Prostate gland (tissue), 2 donors: ENCODE results near the gene NDUFC2. TPM values are rescaled to one million over a fixed set of nuclear protein-coding genes. Genes with fewer than 3 reads are reported as not detected.

ENCODE experiments used
- DNase-seq: peaks from one replicate; pipeline ENCODE4 v3.0.0-alpha.2; 2019; ENCODE audit warnings: low spot score
- H3K27ac ChIP-seq, 2 donors: fragments of 200-600 bp; sonication (generic); 2 replicates each; pipeline ENCODE4 v1.5.1; 2017 to 2019
- H3K27me3 ChIP-seq: fragments of 200-600 bp; sonication (generic); replicated peaks from 2 replicates; pipeline ENCODE4 v1.5.1; 2019; ENCODE audit not compliant: insufficient read depth
- H3K36me3 ChIP-seq, 2 donors: fragments of 200-600 bp; sonication (generic); 1 replicate in 1 of 2; 2 replicates in 1 of 2; pipeline versions ENCODE4 v1.5.1 to v1.8.1; 2017 to 2019
- H3K4me1 ChIP-seq: fragments of 200-600 bp; sonication (generic); replicated peaks from 2 replicates; pipeline ENCODE4 v1.5.1; 2019
- H3K4me3 ChIP-seq, 2 donors: fragments of 200-600 bp; sonication (generic); 2 replicates each; pipeline ENCODE4 v1.5.1; 2017 to 2019
- H3K9me3 ChIP-seq: fragments of 200-600 bp; sonication (generic); 2 replicates; pipeline ENCODE4 v1.5.1; 2017
- POLR2A ChIP-seq: fragments of 450-650 bp; IDR thresholded peaks from one replicate; pipeline ENCODE4 v1.6.1; 2016; ENCODE audit warnings: antibody characterized with exemption, mild to moderate bottlenecking
- POLR2AphosphoS5 ChIP-seq: sonication (generic); formaldehyde crosslinking; IDR thresholded peaks from one replicate; pipeline ENCODE4 v1.6.1; 2017; ENCODE audit warnings: antibody characterized with exemption
- WGBS: methylation state at CpG from one replicate; pipeline ENCODE4 v1.1.5; 2018; 5-methylcytosine and 5-hydroxymethylcytosine counted together
- intact Hi-C: fragments of 100-400 bp; cut with DNase I; formaldehyde crosslinking; loops from one replicate; pipeline ENCODE4 v1.14.2; 2022
- total RNA-seq, 2 donors: library from RNA; depleted of rRNA; stranded (reverse); fragments of >200 nt; gene quantifications; one replicate each; pipeline ENCODE4 v1.1.0, GENCODE V29; 2016
- TF ChIP-seq, protein P1 (sequence below), 4 experiments: fragments of 200-600 bp in 2 of 4; fragments of 450-650 bp in 2 of 4; sonication (generic) in 2 of 4; IDR thresholded peaks; 1 replicate in 3 of 4; 2 replicates in 1 of 4; pipeline ENCODE4 v1.5.1; 2016 to 2019; ENCODE audit warnings: antibody characterized with exemption in 4 of 4, mild to moderate bottlenecking in 2 of 4, moderate library complexity in 2 of 4

NDUFC2 gene
- total RNA-seq, 2 donors from 2014 or later, result 119 to 193 TPM

DNA sequence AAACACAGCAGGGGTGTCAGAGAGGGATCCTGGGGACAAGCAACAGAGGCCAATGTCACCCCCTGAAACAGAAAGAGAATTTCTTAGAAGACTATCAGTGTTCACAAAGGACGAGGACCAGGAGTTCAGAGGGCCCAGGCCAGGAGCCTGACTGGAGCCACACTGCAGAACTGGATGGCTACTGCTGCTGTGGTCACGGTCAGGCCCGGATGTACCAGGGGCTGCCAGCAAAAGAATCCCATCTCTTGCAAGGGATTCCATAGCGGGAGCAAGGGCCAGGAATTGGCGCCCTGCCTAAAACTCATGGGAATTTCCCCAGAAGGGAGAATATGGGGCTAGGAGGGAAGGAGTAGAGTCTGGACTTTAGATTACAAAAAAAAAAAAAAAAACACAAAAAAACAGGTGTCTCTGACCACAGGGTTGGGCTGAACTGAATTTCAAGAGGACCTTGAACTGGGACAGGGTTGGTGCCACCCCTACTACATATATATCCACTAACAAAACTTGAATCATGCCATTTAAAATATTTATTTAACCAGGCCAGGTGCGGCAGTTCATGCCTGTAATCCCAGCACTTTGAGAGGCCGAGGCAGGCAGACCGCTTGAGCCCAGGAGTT is 40.9 kb downstream of the NDUFC2 start:
- no peaks in the 10 kb centered on the region for H3K27me3 ChIP-seq
- no peak for TF ChIP-seq POLR2AphosphoS5
- TF ChIP-seq POLR2A, result no peak
- TF ChIP-seq, protein P1, sequence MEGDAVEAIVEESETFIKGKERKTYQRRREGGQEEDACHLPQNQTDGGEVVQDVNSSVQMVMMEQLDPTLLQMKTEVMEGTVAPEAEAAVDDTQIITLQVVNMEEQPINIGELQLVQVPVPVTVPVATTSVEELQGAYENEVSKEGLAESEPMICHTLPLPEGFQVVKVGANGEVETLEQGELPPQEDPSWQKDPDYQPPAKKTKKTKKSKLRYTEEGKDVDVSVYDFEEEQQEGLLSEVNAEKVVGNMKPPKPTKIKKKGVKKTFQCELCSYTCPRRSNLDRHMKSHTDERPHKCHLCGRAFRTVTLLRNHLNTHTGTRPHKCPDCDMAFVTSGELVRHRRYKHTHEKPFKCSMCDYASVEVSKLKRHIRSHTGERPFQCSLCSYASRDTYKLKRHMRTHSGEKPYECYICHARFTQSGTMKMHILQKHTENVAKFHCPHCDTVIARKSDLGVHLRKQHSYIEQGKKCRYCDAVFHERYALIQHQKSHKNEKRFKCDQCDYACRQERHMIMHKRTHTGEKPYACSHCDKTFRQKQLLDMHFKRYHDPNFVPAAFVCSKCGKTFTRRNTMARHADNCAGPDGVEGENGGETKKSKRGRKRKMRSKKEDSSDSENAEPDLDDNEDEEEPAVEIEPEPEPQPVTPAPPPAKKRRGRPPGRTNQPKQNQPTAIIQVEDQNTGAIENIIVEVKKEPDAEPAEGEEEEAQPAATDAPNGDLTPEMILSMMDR (IDR thresholded peaks at IDR 0.05), result no peak
- intact Hi-C loops, result no loop called here
- H3K9me3 ChIP-seq, result no peaks in the 10 kb centered on the region
- H3K4me3 ChIP-seq, result no peak overlapping the region
- DNase-seq, result no peak
- H3K4me1 ChIP-seq, result no peaks in the 10 kb centered on the region
- H3K36me3 ChIP-seq, result no peaks in the 10 kb centered on the region
- no peak overlapping the region for H3K27ac ChIP-seq
- WGBS, result 83% methylated on average over 8 of the region's 8 CpGs

DNA sequence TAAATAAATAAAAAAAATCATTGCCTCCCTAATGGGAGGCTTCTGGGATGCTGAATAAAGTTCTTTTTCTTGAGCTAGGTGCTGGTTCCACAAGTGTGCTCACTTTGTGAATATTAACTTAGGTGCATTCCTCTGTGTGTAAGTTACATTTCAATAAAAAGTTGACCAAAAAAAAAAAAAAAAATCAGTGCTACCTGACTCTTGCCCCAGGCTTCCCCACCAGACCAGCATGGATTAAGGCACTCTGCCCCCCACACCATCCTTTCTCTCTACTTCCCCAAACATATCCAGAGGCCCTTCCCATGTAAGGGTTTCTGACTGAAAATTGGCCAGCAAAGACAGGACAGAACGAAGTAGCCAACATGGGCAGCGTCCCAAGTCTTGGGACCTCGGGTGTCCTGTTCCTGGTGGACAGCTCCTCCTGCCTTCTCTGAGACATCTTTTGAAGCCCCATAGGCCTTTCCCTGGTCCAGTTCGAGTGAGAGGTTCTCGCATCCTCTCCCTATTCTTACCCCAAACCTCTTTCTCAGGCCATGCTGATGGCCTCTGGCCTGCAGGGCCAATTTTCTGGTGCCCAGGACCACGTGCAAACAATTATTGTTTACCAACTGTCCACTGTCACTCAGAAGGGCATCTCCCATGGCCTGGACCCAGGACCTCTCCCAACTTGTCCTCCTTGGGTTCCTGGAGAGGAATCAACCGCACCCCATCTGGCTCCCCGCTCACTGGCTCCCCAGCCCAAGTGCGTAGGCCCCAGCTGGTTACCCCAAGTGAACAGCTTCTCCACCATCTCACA is 41.6 kb downstream of the NDUFC2 start:
- intact Hi-C loops, result no loop called here
- no peak overlapping the region for H3K27ac ChIP-seq

DNA sequence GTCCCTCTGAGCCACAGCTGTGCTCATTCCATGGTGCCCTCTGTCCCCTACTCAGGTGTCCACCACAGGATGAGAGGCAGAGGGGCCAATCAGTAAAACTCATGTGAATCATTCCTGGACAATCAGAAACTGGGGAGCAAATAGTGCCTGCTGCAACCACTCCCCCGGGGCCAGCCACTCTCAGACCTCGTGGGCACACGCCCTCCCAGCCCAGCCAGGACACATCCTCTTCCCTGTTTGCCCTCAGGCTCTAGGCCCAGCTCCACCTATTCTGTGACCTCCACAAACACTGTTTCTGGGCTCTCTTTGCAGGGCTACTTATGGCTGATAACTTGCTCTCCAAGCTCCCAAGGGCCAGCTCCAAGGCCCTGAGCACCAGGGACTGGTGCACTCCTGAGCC is 42.6 kb downstream of the NDUFC2 start:
- H3K27me3 ChIP-seq, result no peaks in the 10 kb centered on the region
- intact Hi-C loops, result no loop called here
- H3K9me3 ChIP-seq, result no peaks in the 10 kb centered on the region
- no peaks in the 10 kb centered on the region for H3K36me3 ChIP-seq
- no peak for DNase-seq
- no peak overlapping the region for H3K27ac ChIP-seq
- no peak for TF ChIP-seq POLR2A
- TF ChIP-seq POLR2AphosphoS5, result no peak
- TF ChIP-seq, protein P1 (IDR thresholded peaks at IDR 0.05), result no peak
- no peaks in the 10 kb centered on the region for H3K4me1 ChIP-seq
- no peak overlapping the region for H3K4me3 ChIP-seq
- 34% methylated on average over 3 of the region's 3 CpGs for WGBS

More for the DNA sequence above, 41.6 kb downstream of the NDUFC2 start:
- H3K9me3 ChIP-seq, result no peaks in the 10 kb centered on the region
- H3K4me1 ChIP-seq, result no peaks in the 10 kb centered on the region
- H3K4me3 ChIP-seq, result no peak overlapping the region
- TF ChIP-seq POLR2A (no peak), POLR2AphosphoS5 (no peak)
- TF ChIP-seq, protein P1 (IDR thresholded peaks at IDR 0.05), result no peak
- H3K27me3 ChIP-seq, result no peaks in the 10 kb centered on the region
- DNase-seq, result no peak
- no peaks in the 10 kb centered on the region for H3K36me3 ChIP-seq
- WGBS, result 79% methylated on average over 9 of the region's 9 CpGs

DNA sequence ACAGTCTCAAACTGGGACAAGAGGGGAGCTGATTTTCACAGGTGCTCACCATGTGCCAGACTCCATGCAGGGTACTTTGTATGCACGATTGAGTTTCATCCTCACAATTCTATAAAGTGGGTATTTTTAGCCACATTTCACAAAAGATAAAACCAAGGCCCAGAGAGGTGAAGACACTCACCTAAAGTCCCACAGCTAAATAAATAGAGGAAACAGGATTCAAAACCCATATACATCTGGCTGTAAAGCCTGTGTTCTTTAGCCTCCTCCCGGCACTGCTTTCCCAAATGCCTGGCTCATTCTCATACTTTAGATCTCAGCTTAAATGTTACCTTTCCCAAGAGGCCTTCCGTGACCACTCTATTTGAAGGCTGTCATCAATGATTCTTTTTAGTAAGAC is 43.3 kb downstream of the NDUFC2 start:
- Histone ChIP-seq H3K4me3 (no peak overlapping the region), H3K4me1 (no peaks in the 10 kb centered on the region), H3K27ac (no peak overlapping the region), H3K36me3 (no peaks in the 10 kb centered on the region), H3K9me3 (no peaks in the 10 kb centered on the region), H3K27me3 (no peaks in the 10 kb centered on the region)
- TF ChIP-seq POLR2A, result no peak
- no peak for TF ChIP-seq POLR2AphosphoS5
- TF ChIP-seq, protein P1 (IDR thresholded peaks at IDR 0.05), result no peak
- DNase-seq, result no peak
- intact Hi-C loops, result no loop called here
- WGBS, result 87% methylated on average over 3 of the region's 3 CpGs

DNA sequence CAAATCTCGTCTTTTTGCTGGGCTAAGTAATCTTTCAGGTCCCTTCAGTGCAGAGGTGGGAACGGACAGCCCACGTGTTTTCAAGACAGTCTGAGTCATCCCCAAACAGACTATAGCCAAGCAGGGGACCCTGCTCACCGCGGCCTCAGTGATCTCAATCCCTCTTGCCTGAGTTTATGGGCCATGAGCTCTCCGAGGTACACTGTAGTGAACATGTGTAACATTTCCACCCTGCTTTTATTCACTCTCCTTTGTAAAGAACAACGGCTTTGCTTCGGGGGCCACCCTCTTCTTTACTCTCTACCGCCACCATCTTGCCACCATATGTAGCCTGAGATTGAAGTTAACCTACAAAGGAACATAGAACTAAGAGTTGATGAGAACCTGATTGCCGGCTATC is 45.0 kb downstream of the NDUFC2 start:
- intact Hi-C loops, result no loop called here
- no peaks in the 10 kb centered on the region for H3K4me1 ChIP-seq

More for the DNA sequence above, 45.0 kb downstream of the NDUFC2 start:
- DNase-seq, result no peak
- no peaks in the 10 kb centered on the region for H3K36me3 ChIP-seq
- H3K9me3 ChIP-seq, result no peaks in the 10 kb centered on the region
- no peak for TF ChIP-seq POLR2A
- H3K27me3 ChIP-seq, result no peaks in the 10 kb centered on the region
- no peak overlapping the region for H3K4me3 ChIP-seq
- H3K27ac ChIP-seq, result no peak overlapping the region
- 65% methylated on average over 10 of the region's 10 CpGs for WGBS
